Vagina (tissue), 2 donors: ENCODE measurements around the gene CLEC10A.

Experiments used
- CTCF ChIP-seq, 3 experiments: fragments of 450-650 bp in 2 of 3; fragments of 200-600 bp in 1 of 3; sonication (generic) in 1 of 3; IDR thresholded peaks; one replicate each; pipeline ENCODE4 v1.5.1; 2017 to 2019; ENCODE audit warnings: antibody characterized with exemption in 3 of 3, mild to moderate bottlenecking in 2 of 3, moderate library complexity in 2 of 3
- POLR2A ChIP-seq, 2 donors: fragments of 450-650 bp; IDR thresholded peaks; one replicate each; pipeline ENCODE4 v1.6.1; 2017; ENCODE audit warnings: antibody characterized with exemption in 2 of 2, mild to moderate bottlenecking in 2 of 2, moderate library complexity in 2 of 2
- POLR2AphosphoS5 ChIP-seq, 2 donors: sonication (generic); formaldehyde crosslinking; IDR thresholded peaks; one replicate each; pipeline ENCODE4 v1.9.0; 2017; ENCODE audit warnings: antibody characterized with exemption in 2 of 2, mild to moderate bottlenecking in 2 of 2, low read depth in 1 of 2; ENCODE audit not compliant: insufficient read depth in 1 of 2

- TF ChIP-seq CTCF (IDR thresholded peaks at IDR 0.05) (no peak), POLR2AphosphoS5 (IDR thresholded peaks at IDR 0.05; ENCODE audit: insufficient read depth in 1 of 2, low read depth in 1 of 2) (peak in 1 of 2 donors; percentile 40), POLR2A (IDR thresholded peaks at IDR 0.05) (no peak)
These were observed 36.4 kb downstream of the CLEC10A start, which contains the start of gene SLC16A11 for GRCh38 chr17:7043497-7044198.
